ENCODE measurements around the gene SPHK2.
A peak's percentile ranks its signal among the peaks of the same experiment; 100 is the strongest.
"Not testable (repeated sequence)": the region's sequence is repeated elsewhere in the genome, so short reads cannot be mapped to it uniquely, and the experiment has no call there.

SPHK2 gene

DNA sequence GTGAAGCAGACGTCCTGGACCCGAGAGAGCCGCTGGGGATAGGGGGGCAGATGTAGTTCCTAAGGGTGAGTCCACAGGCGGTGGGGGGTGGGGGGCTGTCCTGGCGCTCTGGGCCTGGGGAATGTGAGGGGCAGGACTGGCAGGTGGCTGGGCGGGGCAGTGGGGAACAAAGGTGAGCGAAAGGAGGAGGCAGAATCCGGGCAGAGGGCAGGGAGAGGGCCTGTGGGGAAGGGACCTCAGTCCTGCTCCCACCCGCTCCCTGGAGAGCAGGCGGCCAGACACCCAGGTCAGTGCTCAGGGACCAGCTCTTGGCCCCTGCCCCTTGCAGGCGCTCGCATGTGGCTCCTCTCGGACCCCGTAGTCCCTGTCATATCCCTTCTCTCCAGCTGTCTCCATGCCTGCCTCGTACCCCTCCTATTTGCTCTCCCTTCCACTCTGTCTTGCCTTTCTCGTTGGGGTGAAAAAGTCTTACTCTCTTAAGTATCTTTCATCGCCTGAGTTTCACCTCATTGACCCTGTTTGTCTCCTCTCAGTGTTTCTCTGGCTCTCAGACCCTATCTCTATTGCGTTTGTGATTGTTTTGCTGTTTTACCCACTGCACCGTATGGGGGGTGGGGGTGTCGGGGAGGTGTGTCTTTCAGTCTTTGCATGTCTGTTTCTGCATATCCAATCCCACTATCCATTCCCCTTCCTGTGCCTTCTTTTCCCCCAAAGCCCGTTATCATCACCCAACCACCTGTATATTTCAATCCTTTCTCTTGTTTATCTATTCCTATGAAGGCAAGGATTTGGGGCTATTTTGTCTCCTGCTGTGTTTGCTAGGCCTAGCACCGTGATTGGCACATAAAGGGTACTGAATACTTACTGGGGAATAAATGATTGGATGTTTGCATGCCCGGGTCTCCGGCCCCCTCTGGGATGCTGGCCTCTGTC lies 5.8 kb downstream of the SPHK2 start:
- no peak for DNase-seq (ENCODE audit: low read depth)

DNA sequence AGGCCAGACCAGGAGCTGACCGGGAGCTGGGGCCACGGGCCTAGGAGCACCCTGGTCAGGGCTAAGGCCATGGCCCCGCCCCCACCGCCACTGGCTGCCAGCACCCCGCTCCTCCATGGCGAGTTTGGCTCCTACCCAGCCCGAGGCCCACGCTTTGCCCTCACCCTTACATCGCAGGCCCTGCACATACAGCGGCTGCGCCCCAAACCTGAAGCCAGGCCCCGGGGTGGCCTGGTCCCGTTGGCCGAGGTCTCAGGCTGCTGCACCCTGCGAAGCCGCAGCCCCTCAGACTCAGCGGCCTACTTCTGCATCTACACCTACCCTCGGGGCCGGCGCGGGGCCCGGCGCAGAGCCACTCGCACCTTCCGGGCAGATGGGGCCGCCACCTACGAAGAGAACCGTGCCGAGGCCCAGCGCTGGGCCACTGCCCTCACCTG lies 6.6 kb downstream of the SPHK2 start:
- DNase-seq (ENCODE audit: low read depth) = no peak

DNA sequence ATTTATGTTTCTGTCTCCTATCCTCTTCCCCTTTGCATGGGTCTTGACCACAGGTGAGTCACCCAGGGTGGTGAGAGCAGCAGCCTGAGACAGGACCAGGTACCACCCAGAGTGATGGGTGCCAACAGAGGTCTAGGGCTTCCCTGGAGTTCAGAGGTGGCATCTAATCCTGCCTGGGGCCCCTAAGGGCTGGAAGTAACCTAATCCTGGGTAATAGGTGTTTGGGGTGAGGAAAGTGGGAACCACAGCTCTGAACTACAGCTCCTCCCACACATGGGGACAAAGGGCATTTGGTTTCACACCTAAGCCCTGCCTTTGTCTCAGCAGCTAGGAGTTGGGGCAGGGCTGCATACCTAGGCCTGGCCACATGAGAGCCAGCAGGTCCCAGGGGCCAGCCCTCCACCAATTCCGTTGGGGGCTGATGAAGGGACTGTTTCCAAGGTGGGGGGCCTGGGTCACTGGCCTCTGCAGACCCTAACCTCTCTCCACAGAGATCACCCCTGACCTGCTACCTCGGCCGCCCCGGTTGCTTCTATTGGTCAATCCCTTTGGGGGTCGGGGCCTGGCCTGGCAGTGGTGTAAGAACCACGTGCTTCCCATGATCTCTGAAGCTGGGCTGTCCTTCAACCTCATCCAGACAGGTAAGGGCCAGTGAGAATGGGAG lies 8.0 kb downstream of the SPHK2 start:
- DNase-seq (ENCODE audit: low read depth) = no peak

DNA sequence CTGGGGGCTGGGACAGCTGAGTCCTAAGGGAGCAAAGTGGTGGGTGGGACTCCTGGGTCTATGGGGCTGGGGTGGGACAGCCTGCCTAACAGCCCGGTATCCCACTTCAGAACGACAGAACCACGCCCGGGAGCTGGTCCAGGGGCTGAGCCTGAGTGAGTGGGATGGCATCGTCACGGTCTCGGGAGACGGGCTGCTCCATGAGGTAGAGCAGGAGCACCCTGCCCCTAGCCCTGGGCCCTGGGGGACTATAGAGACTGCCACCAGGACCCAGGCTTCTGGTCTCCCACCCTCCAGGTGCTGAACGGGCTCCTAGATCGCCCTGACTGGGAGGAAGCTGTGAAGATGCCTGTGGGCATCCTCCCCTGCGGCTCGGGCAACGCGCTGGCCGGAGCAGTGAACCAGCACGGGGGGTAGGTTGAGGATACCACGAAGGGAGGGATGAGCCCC lies 8.6 kb downstream of the SPHK2 start:
- DNase-seq (ENCODE audit: low read depth) = no peak

DNA sequence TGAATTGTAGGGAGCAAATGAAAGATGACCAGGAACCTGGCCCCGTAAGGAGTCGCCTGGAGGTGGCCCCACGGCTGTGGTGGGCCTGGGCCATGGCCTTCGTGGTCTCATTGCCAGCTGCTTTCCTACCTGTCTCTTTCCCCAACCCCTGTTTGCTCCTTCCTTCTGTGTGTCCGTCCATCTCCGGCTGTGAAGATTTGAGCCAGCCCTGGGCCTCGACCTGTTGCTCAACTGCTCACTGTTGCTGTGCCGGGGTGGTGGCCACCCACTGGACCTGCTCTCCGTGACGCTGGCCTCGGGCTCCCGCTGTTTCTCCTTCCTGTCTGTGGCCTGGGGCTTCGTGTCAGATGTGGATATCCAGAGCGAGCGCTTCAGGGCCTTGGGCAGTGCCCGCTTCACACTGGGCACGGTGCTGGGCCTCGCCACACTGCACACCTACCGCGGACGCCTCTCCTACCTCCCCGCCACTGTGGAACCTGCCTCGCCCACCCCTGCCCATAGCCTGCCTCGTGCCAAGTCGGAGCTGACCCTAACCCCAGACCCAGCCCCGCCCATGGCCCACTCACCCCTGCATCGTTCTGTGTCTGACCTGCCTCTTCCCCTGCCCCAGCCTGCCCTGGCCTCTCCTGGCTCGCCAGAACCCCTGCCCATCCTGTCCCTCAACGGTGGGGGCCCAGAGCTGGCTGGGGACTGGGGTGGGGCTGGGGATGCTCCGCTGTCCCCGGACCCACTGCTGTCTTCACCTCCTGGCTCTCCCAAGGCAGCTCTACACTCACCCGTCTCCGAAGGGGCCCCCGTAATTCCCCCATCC lies 9.4 kb downstream of the SPHK2 start:
- no peak for DNase-seq (ENCODE audit: low read depth)

DNA sequence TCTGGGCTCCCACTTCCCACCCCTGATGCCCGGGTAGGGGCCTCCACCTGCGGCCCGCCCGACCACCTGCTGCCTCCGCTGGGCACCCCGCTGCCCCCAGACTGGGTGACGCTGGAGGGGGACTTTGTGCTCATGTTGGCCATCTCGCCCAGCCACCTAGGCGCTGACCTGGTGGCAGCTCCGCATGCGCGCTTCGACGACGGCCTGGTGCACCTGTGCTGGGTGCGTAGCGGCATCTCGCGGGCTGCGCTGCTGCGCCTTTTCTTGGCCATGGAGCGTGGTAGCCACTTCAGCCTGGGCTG lies 9.9 kb downstream of the SPHK2 start:
- DNase-seq (ENCODE audit: low read depth) = no peak

DNA sequence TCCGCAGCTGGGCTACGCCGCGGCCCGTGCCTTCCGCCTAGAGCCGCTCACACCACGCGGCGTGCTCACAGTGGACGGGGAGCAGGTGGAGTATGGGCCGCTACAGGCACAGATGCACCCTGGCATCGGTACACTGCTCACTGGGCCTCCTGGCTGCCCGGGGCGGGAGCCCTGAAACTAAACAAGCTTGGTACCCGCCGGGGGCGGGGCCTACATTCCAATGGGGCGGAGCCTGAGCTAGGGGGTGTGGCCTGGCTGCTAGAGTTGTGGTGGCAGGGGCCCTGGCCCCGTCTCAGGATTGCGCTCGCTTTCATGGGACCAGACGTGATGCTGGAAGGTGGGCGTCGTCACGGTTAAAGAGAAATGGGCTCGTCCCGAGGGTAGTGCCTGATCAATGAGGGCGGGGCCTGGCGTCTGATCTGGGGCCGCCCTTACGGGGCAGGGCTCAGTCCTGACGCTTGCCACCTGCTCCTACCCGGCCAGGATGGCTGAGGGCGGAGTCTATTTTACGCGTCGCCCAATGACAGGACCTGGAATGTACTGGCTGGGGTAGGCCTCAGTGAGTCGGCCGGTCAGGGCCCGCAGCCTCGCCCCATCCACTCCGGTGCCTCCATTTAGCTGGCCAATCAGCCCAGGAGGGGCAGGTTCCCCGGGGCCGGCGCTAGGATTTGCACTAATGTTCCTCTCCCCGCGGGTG lies 10.4 kb downstream of the SPHK2 start:
- DNase-seq (ENCODE audit: low read depth) = no peak

DNA sequence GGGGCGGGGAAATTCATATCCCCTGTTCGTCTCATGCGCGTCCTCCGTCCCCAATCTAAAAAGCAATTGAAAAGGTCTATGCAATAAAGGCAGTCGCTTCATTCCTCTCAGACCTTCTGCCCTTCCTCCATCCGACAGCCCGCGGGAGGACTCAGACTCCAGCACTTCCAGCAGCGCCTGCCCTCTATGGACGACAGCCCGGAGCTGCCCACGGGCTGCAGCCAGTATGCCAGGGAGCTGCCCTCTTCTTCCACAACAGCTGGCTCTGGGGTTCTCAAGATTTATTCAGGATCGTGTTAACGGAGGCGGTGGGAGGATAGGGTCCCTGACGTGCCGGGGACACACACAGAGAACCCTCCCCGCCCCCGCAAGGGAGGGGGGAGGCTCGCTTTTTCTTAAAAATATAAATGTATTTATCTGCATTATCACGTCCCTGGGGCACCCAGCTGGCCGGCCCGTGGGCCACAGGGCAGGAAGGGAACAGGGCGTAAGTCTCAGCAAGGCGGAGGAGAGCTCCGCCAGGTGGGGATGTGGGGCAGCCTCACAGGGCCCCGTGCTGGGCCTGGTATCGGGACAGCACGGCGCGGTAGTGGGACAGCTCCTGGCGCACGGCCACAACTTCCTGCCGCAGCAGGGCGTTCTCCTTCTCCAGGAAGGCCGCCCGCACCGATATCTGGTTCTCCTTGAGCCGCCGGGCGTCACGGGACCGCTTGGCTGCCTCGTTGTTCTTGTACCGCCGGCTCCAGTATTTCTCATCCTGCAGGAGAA lies 11.2 kb downstream of the SPHK2 start:
- DNase-seq (ENCODE audit: low read depth) = no peak

DNA sequence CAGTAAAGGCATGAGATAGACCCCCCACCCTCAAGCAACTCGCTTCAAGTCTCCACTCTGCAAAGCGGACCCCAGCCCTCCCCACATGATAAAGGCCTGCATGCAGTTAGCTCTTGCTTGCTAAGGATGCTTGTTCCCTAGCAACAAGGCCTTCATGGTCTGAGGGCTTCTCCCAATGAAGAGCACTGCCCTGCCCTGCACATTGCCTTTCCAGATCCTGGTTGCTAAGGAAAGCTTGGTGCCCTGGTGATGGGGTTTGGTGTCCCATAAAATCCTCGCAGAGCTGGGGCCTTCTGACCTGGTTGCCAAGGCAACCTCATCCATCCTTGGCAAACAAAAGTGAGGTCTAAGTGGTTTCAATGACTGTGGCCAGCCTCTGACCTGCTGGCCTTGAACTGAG lies 11.9 kb downstream of the SPHK2 start:
- DNase-seq (ENCODE audit: low read depth) = no peak

DNA sequence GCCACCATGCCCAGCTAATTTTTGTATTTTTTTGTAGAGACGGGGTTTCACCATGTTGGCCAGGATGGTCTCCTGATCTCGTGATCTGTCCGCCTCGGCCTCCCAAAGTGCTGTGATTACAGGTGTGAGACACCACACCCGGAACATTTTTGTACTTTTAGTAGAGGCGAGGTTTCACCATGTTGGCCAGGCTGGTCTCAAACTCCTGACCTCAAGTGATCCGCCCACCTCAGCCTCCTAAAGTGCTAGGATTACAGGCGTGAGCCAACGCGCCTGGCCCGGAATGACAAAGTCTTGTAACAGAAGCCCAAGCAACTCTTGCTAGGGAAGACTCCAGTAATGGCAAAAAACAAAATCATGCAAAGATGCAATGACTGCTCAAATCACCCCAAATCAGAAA lies 13.0 kb downstream of the SPHK2 start:
- not testable (repeated sequence) for DNase-seq (ENCODE audit: low read depth)

DNA sequence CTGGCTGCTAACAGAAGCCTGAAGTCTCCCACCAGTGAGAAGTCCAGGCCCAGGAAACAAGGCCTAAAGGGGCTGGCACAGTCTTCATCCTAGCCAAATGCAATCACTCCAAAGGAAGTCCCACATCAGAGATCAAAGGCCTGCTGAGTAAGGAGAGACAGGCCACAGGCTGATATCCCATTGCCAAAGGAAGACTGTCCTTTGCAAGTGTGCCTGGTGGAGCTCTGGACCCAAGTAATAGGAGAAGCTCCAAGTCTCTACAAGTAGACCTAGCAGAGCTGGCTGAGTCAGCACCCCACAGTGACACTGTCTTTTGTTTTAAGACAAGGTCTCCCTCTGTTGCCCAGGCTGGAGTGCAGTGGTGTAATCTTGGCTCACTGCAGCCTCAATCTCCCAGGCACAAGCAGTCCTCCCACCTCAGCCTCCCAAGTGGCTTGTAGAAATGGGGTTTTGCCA lies 13.4 kb downstream of the SPHK2 start:
- peak; percentile 69 for DNase-seq (ENCODE audit: low read depth)

DNA sequence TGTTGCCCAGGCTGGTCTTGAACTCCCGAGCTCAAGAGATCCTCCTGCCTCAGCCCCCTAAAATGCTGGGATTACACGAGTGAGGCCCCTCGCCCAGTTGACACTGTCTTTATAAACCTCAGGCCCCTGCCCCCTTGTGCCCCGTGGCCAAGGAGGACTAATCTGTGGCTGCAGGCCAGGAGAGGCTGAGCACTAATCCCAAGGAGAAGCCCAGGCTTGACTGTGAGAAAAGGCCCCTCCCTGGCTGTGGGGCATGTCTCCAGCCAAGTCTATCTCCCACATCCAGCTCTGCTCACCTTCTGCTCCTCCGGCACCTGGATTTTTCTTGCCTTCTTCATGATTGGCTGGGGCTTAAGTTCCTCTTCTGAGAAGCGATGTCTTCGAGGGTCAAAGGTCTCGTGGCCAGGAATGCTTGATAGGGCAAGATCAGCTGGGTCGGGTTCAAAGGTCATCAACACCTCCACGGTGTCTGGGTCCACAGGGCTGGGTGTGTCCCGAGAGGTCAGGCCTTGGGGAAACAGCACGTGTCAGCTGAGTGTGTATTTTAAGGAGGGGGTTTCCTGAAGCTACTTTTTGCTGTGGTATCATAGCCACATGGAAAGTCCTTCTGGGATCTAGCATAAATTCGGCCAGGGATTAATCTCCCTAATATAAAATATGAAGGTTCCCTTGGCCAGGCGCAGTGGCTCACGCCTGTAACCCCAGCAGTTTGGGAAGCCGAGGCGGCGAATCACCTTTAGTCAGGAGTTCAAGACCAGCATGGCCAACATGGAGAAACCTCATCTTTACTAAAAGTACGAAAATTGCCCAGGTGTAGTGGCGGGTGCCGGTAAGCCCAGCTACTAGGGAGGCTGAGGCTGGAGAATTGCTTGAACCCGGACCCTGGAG lies 14.1 kb downstream of the SPHK2 start:
- peak; percentile 21 for DNase-seq (ENCODE audit: low read depth)

DNA sequence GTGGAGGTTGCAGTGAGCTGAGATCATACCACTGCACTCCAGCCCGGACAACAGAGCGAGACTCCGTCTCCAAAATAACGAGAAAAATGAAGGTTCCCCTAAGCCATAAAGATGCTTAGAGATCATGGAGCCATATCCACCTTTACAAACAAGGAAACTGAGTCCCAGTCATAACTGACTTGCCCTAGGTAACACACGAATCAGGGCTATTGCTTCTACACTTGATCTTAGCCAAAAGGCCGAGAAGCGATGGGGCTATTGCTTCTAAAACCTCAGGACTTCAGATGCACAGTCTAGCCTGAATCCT lies 14.7 kb downstream of the SPHK2 start:
- no peak for DNase-seq (ENCODE audit: low read depth)

DNA sequence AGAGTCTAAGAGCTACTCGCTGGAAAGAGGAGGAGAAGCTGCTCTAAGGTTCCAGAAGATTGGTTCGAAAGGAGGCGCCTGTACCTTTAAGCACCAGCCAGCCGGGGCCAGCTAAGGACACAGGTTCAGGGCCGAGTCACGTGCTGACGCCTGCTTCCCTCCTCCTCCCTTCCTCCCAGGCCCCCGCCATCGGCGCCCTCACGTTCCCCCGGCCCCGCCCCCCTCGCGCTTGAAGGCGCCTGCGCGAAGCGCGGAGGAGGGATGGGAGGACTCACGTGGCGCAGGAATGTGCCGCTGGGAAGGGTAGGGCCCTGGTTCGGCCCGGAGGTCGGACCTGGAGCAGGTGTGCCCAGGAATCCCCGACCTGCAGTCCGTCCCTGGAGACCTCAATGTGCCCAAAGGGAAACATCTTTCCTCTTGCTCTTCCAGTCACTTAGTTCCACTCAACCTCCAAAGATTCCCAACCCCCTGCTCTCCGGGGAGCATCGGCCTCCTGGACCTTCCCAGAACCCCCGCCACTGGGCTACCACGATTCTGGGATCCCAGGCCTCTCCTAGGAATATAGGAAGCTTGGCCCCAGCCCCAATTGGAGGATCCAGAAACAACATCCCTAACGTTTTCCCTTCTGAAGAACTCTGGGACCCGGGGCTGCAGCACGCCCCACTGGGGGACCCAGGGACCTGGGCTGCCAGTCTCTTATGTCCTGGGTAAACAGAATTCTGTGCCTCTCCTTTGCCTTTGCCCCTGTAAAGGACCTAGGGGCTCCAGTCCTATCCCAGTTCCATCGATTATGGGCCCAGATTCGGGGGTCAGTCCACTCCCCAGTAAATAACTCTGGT lies 15.3 kb downstream of the SPHK2 start:
- peak; percentile 96 for DNase-seq (ENCODE audit: low read depth)

DNA sequence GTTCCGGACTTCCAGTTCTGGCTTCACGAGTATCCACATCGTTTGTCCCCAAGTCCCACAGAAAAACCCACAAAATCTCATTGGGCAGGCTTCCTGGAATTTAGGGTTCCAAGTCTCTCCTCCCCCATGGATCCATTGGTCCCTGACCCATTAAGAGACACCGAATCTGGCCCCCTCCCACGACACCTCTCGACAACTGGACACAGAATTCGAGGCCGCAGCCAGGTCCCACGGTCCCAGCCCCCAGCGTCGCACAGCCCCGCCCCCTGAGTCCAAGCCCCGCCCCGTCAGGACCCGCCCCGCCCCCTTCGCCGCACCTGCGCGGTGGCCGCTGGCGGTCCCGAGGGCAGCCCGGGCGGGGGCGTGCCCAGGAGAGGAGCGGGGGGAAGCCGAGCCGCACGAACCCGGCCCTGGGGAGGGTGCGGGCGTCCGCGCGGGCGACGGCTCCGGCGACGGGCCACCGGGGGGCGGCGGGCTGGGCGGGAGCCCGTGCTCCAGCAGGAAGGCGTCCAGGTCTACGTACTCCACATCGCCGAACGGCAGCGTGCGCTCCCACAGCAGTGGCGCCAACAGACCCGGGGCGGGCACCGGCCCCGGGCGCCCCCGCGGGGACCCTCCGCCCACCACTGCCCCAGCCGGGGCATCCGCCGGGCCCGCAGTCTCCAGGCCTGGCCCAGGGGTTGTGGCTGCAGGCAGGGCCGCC lies 16.1 kb downstream of the SPHK2 start:
- DNase-seq (ENCODE audit: low read depth) = peak; percentile 53

DNA sequence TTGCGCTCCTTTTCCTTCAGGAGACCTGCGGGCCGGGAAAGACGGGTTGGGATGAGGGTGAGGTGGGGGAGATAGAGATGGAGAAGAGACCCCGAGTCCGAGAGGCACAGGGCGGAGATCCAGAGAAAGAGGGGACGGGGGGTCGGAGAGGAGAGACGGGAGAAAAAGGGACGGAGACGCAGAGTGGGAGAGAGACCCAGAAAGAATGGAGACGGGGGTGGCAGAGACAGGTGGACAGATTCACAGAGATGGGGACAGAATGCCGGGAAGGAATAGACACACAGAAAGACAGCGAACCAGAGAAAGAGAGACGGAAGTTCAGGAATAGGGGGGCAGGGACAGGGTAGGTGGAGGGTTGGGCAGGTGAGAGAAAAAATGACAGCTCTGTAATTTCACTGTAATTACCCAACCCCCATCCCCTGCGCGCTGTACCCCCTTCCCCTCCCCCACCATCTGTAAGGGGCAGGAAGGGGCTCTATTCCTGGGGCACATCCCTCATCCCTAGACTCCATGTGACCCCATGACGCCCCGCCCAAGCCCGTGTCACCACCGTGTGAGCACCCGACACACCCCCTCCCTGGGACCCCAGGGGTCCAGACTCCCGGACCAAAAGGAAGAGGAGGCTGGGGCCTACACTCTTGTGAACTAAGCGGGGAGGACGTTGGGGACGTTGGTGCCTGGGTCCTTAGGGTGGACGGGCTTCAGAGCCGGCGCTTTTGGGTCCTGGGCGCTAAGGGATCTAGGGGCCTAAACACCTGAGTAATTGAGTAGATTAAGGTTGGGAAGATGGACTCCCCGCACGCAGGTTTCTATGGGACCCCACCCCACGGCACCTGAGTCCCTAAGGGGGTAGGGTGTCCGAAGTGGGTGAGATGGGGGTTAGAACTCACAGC lies 16.9 kb downstream of the SPHK2 start:
- no peak for DNase-seq (ENCODE audit: low read depth)

DNA sequence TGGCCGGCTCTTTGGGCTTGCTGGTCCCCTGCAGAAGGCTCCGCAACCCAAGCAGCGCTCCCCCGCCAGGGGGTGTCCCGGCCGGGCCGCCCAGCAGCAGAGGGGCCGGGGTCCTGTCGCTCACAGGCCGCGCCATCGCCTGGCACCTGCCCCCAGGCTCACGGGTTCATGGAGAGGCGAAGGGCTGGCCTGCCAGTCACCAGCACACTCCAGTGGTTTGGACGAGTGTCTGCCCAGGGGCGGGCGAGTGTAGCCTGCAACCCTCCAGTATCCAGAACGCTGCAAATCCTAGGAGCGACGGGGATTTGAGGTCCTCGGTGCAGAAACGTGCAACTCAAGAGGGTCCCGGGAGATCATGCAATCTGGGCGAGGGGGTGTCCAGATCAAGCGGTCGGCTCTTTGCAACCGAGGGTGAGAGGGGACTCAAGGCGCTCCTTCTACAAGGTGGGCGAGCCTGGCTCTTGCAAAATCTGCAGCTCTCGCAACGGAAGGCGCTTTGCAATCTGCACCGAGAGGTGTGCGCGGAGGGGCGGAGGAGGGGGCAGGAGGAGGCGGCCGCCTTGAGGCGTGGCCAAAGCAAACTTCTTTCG lies 17.6 kb downstream of the SPHK2 start, which contains the start of gene DBP:
TSS of gene DBP (minus strand) at position 521 of the 590 bp plus-strand sequence. CDS start at position 136, 385 bp downstream.
- DNase-seq (ENCODE audit: low read depth) = peak; percentile 54
